Measurements from ENCODE around the gene PDE7B.
A peak's percentile ranks its signal among the peaks of the same experiment; 100 is the strongest.
"Not testable (repeated sequence)": the region's sequence is repeated elsewhere in the genome, so short reads cannot be mapped to it uniquely, and the experiment has no call there.

PDE7B gene

GRCh38 chr6:136079701-136080565, 228.4 kb downstream of the PDE7B start:
- no peak for DNase-seq

- DNase-seq: no peak
Measured at GRCh38 chr6:136083540-136083939, 232.0 kb downstream of the PDE7B start.

- DNase-seq: no peak
Measured at GRCh38 chr6:136084403-136084802, 232.9 kb downstream of the PDE7B start.

GRCh38 chr6:136085370-136086115, 234.0 kb downstream of the PDE7B start:
- no peak for DNase-seq

GRCh38 chr6:136086686-136087085, 235.2 kb downstream of the PDE7B start:
- DNase-seq: no peak

- DNase-seq: no peak
Measured at GRCh38 chr6:136087986-136088385, 236.5 kb downstream of the PDE7B start.

GRCh38 chr6:136088693-136089092, 237.2 kb downstream of the PDE7B start:
- DNase-seq: no peak

GRCh38 chr6:136089876-136090275, 238.4 kb downstream of the PDE7B start:
- DNase-seq: no peak

GRCh38 chr6:136090929-136091328, 239.4 kb downstream of the PDE7B start:
- DNase-seq: no peak

- no peak for DNase-seq
Measured at GRCh38 chr6:136092897-136093296, 241.4 kb downstream of the PDE7B start.

- DNase-seq: no peak
Measured at GRCh38 chr6:136093835-136094234, 242.3 kb downstream of the PDE7B start.

GRCh38 chr6:136094812-136095211, 243.3 kb downstream of the PDE7B start:
- DNase-seq: no peak

GRCh38 chr6:136095986-136096385, 244.5 kb downstream of the PDE7B start:
- no peak for DNase-seq

- no peak for DNase-seq
Measured at GRCh38 chr6:136102991-136103688, 251.6 kb downstream of the PDE7B start.

- no peak for DNase-seq
Measured at GRCh38 chr6:136103763-136104311, 252.3 kb downstream of the PDE7B start.

- DNase-seq: no peak
Measured at GRCh38 chr6:136104556-136104955, 253.1 kb downstream of the PDE7B start.

GRCh38 chr6:136105797-136106196, 254.3 kb downstream of the PDE7B start:
- not testable (repeated sequence) for DNase-seq

GRCh38 chr6:136108361-136108945, 257.0 kb downstream of the PDE7B start:
- no peak for DNase-seq

GRCh38 chr6:136111831-136112230, 260.3 kb downstream of the PDE7B start:
- no peak for DNase-seq

- DNase-seq: no peak
Measured at GRCh38 chr6:136112262-136112661, 260.8 kb downstream of the PDE7B start.

GRCh38 chr6:136113736-136114173, 262.3 kb downstream of the PDE7B start:
- peak; percentile 4 for DNase-seq

- DNase-seq: no peak
Measured at GRCh38 chr6:136114661-136115060, 263.2 kb downstream of the PDE7B start.

- no peak for DNase-seq
Measured at GRCh38 chr6:136115941-136116340, 264.4 kb downstream of the PDE7B start.

Measured in activated CD4-positive, alpha-beta T cell treated with anti-CD3 and anti-CD28 coated beads for 48 hours (primary cell).